Calu3 (cell line): ENCODE results near the gene NPTX2. TPM values are rescaled to one million over a fixed set of nuclear protein-coding genes. Genes with fewer than 3 reads are reported as not detected.

Experiments used
- Bru-seq: library from RNA; stranded (reverse); fragments of 400-500 nt; gene quantifications from one replicate; lab custom pipeline; 2021; lab: Mats Ljungman, UMichigan
- BruChase-seq, 2 experiments: library from RNA; stranded (reverse); fragments of 400-500 nt; gene quantifications; one replicate each; lab custom pipeline; 2021; lab: Mats Ljungman, UMichigan
- BruUV-seq: library from RNA; stranded (reverse); fragments of 400-500 nt; replicated peaks from 2 replicates; lab custom pipeline; 2021; lab: Mats Ljungman, UMichigan
- CTCF ChIA-PET: fragments of 300-600 bp; sonication (Branson Sonifier 250); formaldehyde crosslinking; loops from one replicate; lab custom pipeline; 2022; ENCODE audit warnings: antibody characterized with exemption; lab: Charles Lee
- DNase-seq: peaks from one replicate; pipeline ENCODE4 v3.0.0; 2022
- H3K27ac Mint-ChIP-seq: one replicate; pipeline ENCODE4 v1.8.0; 2022; ENCODE audit warnings: mixed read lengths; ENCODE audit not compliant: unreplicated experiment
- H3K27me3 Mint-ChIP-seq: one replicate; pipeline ENCODE4 v1.8.0; 2022; ENCODE audit warnings: mixed read lengths; ENCODE audit not compliant: unreplicated experiment
- H3K36me3 Mint-ChIP-seq: one replicate; pipeline ENCODE4 v1.8.0; 2022; ENCODE audit warnings: mild to moderate bottlenecking, moderate library complexity, mixed read lengths; ENCODE audit not compliant: insufficient read depth, unreplicated experiment
- H3K4me1 Mint-ChIP-seq: one replicate; pipeline ENCODE4 v1.8.0; 2022; ENCODE audit warnings: mild to moderate bottlenecking, low read depth, mixed read lengths; ENCODE audit not compliant: unreplicated experiment
- H3K4me3 Mint-ChIP-seq: one replicate; pipeline ENCODE4 v1.8.0; 2022; ENCODE audit warnings: mild to moderate bottlenecking, low read depth, moderate library complexity, mixed read lengths; ENCODE audit not compliant: unreplicated experiment
- H3K9me3 Mint-ChIP-seq: one replicate; pipeline ENCODE4 v1.8.0; 2022; ENCODE audit warnings: low read depth, mixed read lengths; ENCODE audit not compliant: unreplicated experiment
- CTCF ChIP-seq: fragments of 200-600 bp; IDR thresholded peaks from one replicate; pipeline ENCODE4 v1.8.0; 2022; ENCODE audit warnings: antibody characterized with exemption; ENCODE audit not compliant: unreplicated experiment
- intact Hi-C: fragments of 100-400 bp; cut with micrococcal nuclease; formaldehyde crosslinking; loops from one replicate; pipeline ENCODE4 v1.10.0; 2022; ENCODE audit not compliant: unreplicated experiment
- long read RNA-seq: library from polyadenylated mRNA; stranded (forward); transcript quantifications from one replicate; pipeline ENCODE4 v2.0.0, GENCODE V29; 2022
- total RNA-seq: library from RNA; stranded (reverse); gene quantifications from 2 replicates; pipeline ENCODE4 v1.2.3, GENCODE V29; 2022

NPTX2 gene, protein sequence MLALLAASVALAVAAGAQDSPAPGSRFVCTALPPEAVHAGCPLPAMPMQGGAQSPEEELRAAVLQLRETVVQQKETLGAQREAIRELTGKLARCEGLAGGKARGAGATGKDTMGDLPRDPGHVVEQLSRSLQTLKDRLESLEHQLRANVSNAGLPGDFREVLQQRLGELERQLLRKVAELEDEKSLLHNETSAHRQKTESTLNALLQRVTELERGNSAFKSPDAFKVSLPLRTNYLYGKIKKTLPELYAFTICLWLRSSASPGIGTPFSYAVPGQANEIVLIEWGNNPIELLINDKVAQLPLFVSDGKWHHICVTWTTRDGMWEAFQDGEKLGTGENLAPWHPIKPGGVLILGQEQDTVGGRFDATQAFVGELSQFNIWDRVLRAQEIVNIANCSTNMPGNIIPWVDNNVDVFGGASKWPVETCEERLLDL
- total RNA-seq: not detected in 2 replicates
- Bru-seq, nascent RNA: not detected
- not detected for BruChase-seq, experiment 1, labeled RNA remaining after a 6-hour chase
- not detected for BruChase-seq, experiment 2, labeled RNA remaining after a 2-hour chase
- long read RNA-seq: 0 reads

DNA sequence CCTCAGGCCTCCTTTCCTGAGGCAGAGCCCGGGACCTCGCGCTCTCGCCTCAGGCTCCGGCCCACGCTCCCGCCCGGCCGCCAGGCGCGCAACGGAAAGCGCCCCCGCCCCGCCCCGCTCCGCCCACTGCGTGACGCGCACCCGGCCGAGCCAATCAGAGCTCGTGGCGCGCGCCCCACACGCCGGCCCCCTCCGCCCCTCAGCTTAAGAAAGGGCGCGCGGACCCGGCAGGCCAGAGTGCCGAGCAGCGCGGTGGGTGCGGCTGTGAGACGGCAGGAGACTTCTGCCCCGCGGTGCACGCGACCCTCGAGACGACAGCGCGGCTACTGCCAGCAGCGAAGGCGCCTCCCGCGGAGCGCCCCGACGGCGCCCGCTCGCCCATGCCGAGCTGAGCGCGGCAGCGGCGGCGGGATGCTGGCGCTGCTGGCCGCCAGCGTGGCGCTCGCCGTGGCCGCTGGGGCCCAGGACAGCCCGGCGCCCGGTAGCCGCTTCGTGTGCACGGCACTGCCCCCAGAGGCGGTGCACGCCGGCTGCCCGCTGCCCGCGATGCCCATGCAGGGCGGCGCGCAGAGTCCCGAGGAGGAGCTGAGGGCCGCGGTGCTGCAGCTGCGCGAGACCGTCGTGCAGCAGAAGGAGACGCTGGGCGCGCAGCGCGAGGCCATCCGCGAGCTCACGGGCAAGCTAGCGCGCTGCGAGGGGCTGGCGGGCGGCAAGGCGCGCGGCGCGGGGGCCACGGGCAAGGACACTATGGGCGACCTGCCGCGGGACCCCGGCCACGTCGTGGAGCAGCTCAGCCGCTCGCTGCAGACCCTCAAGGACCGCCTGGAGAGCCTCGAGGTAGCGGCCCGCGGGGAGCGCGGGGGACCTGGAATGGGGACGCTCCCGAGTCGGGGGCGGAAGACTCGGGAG, at the start of gene NPTX2:
Gene NPTX2 (plus strand): TSS at position 235 of the 909 bp plus-strand sequence. CDS start 177 bp downstream, at position 412.
- no peaks in the 10 kb centered on the region for H3K4me1 Mint-ChIP-seq
- H3K4me3 Mint-ChIP-seq: no peak within 1 kb of the TSS
- DNase-seq: no peak
- no peaks in the 10 kb centered on the region for H3K36me3 Mint-ChIP-seq
- peaks cover 71% of the 10 kb centered on the region for H3K27me3 Mint-ChIP-seq
- TF ChIP-seq CTCF: no peak
- no TSS peak for BruUV-seq
- CTCF ChIA-PET: no interaction called here
- no peak within 1 kb of the TSS for H3K27ac Mint-ChIP-seq
- intact Hi-C loops: no loop called here
- H3K9me3 Mint-ChIP-seq: no peaks in the 10 kb centered on the region

DNA sequence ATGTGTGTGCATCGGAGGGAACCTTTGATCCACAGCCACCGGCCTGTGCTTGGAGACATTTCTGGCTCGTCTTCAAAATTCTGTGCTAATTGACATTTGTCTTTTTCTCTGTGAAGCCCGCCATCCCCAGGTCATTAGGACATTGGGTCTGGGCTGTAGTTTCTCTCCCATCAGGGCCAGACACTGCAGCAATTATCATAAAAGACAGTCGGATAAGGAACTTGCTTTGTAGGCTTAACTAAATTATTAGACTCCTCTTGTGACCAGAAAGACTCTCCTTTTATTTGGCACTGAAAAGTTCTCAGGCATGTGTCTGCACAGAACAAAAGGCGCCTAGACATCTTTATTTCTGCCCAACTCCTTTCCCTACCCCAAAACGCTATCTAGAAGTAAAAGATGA, 49.1 kb upstream of the NPTX2 start:
- intact Hi-C loops: no loop called here
- no peaks in the 10 kb centered on the region for H3K4me1 Mint-ChIP-seq
- H3K4me3 Mint-ChIP-seq: no peak overlapping the region
- H3K36me3 Mint-ChIP-seq: no peaks in the 10 kb centered on the region
- BruUV-seq: no TSS peak
- H3K27me3 Mint-ChIP-seq: peaks cover 34% of the 10 kb centered on the region
- no peak for TF ChIP-seq CTCF
- no peak overlapping the region for H3K27ac Mint-ChIP-seq
- no peak for DNase-seq
- peaks cover 2% of the 10 kb centered on the region for H3K9me3 Mint-ChIP-seq
- CTCF ChIA-PET: no interaction called here

GRCh38 chr7:98568891-98569290, 48.2 kb upstream of the NPTX2 start:
- no peak overlapping the region for H3K4me3 Mint-ChIP-seq
- no peaks in the 10 kb centered on the region for H3K36me3 Mint-ChIP-seq
- H3K27me3 Mint-ChIP-seq: peaks cover 30% of the 10 kb centered on the region
- BruUV-seq: no TSS peak
- H3K27ac Mint-ChIP-seq: no peak overlapping the region
- H3K4me1 Mint-ChIP-seq: no peaks in the 10 kb centered on the region
- no peak for DNase-seq
- TF ChIP-seq CTCF: no peak
- intact Hi-C loops: no loop called here
- peaks cover 2% of the 10 kb centered on the region for H3K9me3 Mint-ChIP-seq
- CTCF ChIA-PET: no interaction called here

GRCh38 chr7:98569691-98570337, 47.3 kb upstream of the NPTX2 start:
- BruUV-seq: no TSS peak
- Mint-ChIP-seq H3K4me1 (no peaks in the 10 kb centered on the region), H3K4me3 (peak overlapping the region; percentile 44), H3K27ac (no peak overlapping the region), H3K27me3 (peaks cover 21% of the 10 kb centered on the region), H3K9me3 (no peaks in the 10 kb centered on the region), H3K36me3 (no peaks in the 10 kb centered on the region)
- CTCF ChIA-PET: no interaction called here
- intact Hi-C loops: no loop called here
- no peak for TF ChIP-seq CTCF
- DNase-seq: peak; percentile 35
